ENCODE data around the gene ADGRA1.

ADGRA1 gene

DNA sequence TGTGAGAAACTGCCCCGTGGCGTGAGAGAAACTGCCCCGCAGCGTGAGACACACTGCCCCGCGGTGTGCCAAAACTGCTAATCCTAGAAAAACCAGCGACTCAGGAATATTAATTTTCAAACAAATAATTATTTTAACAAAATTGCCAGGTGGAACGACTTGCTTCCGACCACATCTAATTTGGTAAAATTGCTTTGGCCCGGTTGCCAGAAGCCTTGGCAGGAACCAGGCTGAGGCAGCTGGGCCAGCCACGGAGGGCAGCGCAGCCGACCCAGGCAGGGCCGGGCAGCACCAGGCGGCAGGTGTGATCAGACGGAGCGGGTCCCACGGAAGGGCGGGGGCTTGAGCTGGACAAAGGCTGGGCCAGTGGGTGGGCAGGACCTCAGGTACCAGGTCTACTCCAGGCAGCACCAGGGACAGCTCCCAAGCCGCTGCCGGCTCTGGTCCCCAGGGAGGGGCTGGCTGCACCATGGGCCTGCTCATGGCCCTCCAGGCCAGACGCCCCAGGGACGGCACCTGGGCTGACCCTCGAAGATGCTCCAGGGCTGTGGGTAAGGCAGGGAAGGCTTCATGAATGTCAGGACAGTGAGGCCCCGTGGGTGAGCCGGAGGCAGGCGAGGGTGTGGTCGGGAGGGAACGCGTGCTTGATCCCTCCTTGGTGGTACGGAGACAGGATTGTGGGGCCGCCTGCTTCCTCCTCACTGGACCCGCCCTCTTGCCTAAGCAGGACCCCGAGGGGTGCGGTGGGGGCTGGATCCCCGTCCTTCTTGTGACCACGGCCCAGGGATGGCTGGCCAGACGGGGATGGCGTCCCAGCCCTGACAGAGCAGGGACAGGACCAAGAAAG, 7.7 kb upstream of the ADGRA1 start:
- no peak for DNase-seq

DNA sequence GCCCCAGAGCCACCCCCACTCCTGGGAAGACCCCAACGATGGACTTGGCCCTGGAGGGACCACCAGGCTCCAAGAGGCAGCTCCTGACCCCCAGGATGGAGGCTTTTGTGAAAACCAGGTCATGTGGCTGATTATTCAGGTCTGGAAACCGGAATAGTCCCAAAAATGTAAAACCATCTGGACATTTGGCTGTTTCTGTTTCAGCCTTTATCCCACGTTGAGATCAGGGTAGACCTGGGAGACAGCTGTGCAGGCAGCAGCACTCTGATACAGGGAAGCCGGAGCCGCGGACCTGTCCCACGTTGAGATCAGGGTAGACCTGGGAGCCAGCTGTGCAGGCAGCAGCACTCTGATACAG, 7.1 kb upstream of the ADGRA1 start:
- DNase-seq = no peak

DNA sequence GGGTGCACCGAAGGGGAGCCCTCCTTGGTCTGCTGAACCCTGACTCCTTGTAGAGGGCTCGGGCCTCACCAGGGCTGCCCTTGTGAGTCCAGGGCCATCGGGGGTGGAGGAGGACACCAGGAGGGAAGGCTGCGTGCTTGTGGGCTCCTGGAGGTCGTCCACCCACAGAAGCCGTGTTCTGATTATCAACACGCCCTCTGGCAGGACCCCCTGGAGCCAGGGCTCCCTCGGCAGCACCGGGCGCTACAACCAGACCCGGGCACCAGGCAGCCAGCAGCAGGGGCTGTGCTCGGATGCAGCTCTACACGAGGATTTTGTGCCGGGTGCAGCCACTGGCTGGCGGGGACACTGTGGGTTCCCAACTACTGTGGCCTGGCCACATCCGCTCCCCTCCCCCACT, 6.1 kb upstream of the ADGRA1 start:
- no peak for DNase-seq

DNA sequence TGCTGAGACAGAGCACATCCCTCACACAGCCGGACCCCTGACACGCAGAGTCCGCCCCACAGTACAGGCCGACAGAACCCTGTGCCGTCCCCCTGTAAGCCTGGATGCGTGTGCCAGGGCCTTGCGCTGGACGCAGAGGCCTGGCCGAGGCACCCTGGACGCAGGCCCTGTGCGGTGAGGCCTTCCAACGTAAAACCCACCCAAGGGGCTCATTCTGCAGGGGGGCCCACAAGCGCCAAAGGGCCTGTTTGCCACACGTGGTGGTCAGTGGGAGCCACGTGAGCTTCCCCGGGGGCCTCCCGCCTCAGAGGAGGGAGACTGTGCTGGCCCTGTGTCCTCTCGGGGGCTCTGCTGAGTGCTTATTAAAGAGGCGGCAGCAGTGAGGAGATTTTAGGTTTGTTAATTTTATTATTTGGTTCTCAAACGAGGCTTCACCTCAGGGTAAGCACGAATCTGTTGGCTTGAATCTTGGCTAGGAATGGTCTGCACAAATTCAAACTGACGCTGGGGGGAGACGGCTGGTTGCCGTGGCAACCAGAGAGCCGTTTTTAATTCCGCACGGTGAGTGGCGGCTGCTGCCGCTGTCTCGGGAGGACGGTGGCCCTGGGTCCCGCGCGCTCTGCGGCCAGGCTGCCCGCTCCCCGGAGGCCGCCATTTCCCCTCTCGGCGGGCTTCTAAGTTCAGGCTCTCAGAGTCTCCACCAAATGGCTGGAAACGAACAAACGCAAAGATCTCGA, 4.9 kb upstream of the ADGRA1 start:
- no peak for DNase-seq

DNA sequence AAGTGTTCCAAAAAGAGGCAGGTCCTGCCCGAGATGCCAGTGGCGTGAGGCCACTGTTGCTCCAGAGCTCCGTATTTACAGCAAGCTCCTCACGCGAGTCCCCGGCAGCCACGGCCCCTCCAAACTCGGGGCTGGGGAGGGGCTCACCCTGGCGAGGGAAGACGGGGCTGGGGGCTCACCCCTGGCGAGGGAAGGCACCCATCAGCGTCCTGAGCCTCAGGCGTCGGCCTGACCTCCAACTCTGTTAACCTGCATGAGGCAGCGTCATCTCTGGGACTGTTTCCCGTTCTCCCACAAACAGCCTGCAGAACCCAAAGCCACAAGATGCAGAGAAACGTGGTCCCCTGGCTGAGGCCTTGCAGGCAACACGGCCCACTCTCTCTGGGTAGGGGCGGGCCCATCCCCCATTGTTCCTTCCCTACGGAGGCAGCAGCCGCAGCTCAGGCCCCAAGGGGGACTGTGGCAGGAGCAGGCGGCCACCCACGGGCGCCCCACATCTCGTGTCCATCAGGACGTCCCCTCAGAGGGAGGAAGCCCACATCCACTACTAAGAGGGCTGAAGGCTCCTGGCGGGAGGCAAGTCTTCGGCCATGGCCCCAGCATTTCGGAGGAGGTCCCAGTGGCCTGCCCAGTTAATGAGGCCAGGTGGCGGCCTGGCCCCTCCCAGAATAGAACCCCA, 4.2 kb upstream of the ADGRA1 start:
- DNase-seq = no peak

DNA sequence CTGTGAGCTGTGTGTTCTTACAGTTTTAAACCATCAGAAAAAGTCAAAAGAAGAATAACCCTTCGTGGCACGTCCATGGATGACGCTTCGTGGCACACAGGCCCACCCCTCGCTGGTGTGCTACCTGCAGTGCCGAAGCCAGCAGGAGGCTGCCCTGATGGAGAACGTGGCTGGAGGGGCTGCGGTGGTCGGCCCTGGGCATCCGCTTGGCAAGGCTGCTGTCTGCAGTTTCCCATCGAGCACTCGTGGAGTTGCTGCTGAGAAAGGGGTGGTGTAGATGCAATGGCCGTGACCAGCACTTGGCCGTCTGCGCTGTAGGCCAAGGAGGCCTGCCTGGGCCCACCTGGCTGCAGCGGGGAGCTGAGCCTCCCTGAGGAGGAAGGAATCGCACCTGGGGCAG, 3.2 kb upstream of the ADGRA1 start:
- no peak for DNase-seq

DNA sequence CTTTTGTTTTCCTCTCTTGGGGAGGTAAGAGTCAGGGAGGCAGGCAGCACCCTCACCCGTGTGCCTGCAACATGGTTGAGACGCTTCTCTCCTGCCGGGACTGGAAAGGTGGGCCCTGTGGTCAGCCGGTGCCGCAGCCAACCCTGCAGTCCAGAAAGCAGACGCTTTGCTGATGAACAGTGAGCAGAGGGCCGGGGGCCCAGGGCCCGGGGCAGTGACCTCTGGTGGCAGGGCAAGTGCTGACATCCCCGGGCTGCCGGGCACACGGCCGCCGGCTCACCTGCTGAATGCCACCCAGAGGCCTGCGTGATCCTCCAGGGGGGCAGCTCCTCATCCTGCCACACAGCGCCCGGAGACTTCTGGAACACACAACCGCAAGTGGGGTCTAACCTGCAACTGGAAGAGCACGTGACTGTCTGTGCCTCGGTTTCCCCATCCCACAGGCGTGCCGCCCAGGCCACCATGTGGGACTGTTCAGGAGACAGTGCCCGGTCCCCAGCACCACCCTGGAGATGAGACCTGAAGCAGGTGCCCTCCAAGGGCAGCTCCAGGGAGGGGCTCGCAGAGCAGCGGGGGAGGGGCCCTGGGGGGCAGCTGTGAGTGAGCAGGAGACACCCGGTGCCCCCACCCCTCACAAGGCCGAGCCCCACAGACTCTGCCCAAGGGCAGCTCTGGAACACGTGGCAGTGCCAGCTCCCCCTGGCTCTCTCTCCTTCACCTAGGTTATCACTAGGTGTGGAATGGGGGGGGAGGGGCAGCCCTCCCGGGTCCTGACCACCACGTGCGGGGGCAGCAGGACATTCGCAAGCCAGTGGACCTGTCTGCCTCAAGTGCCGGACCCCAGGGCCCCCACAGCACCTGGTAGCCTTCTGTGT, 2.2 kb upstream of the ADGRA1 start:
- DNase-seq = no peak

DNA sequence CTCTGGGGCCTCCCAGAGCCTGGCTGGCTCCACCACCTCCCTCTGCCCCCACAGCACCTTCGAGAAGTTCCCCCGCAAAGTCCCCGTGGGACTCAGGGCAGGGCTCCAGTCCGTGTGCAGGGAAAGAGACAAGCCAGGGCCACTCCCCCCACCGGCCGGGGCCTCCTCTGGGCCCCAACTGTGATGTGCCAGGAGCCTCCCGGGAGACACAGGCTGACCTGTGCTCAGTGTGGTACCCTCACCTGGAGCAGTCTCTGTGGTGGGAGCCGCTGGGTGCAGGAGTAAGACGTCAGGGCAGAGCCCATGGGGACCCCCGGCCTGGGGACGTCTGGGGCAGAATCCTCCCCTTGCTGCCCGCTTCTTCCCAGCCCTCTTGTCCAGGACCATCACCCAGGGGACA, 1.5 kb upstream of the ADGRA1 start:
- no peak for DNase-seq

DNA sequence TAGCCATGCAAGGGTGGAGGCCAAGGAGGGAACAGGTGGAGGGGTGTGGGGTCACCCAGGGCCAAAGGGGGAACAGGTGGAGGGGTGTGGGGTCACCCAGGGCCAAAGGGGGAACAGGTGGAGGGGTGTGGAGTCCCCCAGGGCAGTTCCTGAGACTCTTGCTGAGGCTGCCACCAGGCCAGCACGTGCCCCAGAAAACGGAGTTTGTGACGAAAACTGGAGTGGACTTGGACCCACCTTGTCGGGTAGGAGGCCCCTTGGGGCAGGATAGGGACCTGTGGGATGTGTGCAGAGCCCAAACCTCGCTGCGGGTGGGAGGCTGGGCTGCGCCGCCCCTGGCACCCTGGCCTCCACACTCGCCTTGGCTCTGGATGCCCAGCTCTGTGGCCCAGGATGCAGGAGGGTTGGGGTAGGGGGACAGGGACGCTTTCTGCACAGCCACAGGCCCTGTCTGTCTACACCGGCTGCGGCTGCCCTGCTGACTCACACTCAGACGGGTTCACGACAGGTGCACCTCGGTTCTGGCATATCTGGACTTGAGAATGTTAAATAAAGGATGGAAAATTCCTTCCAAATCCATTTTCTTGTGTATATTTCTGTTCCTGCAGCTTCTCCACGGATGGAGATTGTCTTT, 562 bp upstream of the ADGRA1 start:
- no peak for DNase-seq

DNA sequence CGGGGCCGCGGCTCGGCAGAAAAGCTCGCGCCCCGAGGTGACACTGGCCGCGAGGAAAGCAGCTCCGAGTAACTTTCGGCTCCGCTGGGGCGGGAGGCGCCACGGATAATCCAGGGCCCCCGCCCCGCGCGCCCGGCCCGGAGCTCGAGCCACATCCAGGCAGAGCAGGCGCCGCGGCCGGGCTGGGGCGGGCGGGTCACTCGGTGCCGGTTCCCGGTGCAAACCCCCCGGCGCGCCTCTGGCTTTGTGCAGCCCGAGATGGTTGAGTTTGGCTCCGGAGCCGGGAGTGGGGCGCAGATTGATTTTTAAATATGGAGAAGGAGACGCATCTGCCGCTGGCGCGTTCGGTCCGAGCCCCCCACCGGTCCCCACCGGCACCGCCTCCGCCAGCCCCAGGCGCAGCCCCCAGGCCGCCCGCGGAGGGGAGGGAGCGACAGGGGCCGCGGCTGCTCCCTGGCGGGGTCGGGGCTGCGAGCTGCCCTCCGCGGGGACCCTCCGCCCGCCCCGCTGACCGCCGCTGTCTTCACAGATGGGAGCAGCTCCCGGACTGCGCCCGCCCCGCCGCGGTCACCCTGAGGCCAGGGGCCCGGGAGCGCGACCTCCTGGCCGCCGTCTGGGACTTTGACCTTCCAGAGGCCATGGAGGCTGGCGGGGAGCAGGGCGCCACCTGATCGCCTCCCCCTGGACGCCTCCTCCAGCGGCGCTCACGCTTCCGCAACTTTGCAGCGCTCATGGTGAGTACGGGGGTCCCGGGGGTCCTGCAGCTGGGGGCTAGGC, 643 bp downstream of the ADGRA1 start:
- no peak for DNase-seq

DNA sequence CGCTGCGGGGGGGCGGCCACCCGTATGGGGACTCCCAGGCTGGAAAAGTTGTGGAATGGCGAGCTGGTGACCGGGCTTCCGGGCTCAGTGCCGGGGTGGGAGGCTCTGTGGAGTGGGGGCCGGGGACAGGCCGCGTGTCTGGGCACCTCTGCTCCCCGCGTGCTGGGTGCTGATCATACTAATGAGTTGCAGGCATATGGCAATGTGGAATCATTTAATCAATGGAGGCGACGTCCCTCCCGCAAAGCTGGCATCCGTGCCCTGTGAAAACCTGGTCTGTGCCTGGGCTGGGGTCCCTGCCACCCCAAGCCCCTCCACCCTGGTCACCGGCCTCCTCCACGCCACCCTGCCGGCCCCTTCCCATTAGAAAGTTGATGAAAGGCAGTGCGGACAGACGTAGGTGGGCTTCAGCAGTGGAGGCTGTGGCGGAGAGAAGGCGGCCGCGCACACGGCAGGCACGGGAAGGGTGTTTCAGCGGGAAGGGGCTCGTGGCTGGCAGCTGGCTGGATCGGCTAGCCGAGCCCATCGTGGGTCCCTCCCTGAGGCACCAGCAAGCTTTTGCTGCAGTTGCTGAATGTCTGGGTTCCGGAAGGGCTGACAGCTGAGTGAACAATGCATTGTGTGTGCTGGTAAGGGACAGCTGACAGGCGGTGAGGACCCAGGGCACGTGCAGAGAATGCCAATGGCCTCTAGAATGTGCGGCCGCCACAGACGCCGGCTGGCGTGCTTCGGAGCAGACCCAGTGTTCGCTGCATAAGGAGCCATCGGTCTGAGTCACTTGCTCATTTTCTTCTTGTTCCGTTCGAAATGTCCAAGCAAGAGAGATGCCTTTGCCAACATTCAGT, 1.5 kb downstream of the ADGRA1 start:
- DNase-seq = no peak

DNA sequence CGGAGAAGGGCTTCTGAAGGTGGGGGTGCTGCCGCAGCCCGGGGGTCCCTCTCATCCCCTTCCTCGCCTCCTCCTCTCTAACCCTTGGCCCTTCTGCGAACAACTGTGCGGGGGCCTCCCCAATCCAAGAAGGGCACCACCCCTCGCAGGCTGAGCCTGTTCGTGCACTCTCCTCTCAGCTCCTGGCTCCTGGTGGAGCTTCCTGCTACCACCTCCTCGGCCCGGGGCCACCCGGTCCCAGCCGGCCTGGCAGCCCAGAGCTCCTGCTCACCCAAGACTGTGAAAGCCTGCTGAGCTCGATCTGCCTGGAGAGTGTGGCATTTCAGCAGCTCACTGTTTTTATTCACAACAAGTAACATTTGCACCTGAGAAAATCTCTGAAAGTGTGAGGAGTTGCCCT, 2.4 kb downstream of the ADGRA1 start:
- DNase-seq = no peak

DNA sequence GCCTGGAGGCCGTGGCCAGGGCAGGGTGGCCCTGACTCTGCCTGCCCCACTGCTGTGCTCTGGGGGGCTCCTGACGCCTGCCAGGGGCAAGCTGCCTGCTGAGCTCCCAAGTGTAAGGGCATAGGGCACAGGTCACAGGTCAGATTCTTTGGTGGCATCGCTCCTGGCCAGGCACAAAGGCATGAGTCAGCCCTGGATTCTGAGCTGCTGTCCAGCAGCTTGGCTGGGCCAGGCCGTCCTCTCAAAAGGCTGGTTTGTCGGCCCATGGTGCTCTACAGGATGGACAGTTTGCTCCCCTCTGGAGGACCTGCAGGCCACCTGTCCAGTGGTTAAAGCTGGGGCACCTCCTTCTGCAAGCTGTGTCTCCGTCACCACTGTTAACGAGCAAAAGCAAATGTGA, 2.9 kb downstream of the ADGRA1 start:
- no peak for DNase-seq

DNA sequence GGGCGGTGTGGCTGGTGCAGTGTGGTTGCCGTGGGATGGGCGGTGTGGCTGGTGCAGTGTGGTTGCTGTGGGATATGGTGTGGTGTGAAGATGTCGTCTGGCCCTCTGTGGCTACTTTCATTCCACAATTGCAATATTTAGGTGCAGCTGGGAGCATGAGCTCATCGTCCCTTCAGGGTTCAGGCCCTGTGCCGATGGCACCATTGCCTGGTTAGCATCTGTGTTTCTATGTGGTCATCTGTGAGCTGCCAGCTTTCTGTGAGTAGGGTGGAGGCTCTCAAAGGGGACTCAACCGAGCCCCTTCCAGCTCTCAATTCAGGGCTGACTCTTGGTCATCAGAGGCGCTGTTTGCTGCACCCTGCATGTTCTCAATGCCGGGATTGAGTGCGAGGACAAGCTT, 3.6 kb downstream of the ADGRA1 start:
- DNase-seq = no peak

DNA sequence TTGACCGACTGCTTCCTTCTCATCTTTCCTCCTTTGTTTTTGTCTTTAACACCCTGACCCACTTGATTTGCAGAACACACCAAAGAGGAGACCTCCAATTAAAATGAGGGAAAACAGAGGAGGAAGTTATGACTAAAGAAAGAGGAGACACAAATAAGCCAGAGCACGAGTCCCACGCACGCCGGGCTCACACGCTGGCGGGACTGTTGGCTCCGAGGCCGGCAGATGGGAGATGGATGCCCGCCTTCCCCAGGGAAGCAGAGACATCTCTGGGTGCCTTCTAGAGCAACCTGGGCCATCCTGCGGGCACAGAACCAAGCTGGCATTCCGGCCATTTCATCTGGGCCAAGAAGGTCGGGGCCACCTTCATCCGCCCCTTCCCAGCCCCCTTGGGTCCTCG, 5.6 kb downstream of the ADGRA1 start:
- DNase-seq = no peak

DNA sequence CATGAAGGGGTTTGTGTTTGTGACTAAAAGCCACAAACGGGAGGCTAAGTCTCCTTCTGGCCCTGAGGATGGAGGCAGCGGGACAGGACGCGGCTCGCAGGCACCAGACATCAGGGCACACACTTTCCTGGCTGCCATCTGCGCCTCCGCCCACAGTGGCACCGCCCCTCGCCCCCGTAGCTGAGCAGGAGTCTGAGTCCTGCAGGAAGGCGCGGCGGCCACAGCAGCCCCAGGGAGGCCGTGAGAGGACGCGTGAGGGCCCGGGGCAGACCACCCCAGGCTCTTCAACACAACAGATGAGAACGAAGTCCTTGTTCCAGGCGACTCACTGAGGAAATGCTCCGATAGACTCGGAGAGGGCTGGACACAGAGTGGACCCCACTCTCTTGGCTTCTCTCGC, 6.6 kb downstream of the ADGRA1 start:
- DNase-seq = no peak

DNA sequence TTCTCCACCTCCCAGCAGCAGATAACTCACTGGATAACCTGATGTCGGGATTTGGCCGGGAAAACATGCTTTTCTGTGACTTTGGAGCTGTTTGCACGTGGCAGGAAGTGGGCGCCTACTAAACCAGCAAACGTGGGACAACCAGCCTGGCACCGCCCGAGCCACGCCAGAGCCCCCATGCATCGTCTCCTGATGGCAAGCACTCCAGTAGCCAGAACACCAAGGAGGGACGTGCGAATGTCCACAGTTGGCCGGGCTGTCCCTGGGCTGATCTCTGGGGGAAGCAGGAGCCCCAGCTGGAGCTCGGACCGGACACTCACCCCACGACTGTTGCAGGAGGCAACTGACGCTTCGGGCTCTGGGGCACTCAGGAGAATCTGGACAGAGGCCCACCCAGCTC, 7.1 kb downstream of the ADGRA1 start:
- no peak for DNase-seq

DNA sequence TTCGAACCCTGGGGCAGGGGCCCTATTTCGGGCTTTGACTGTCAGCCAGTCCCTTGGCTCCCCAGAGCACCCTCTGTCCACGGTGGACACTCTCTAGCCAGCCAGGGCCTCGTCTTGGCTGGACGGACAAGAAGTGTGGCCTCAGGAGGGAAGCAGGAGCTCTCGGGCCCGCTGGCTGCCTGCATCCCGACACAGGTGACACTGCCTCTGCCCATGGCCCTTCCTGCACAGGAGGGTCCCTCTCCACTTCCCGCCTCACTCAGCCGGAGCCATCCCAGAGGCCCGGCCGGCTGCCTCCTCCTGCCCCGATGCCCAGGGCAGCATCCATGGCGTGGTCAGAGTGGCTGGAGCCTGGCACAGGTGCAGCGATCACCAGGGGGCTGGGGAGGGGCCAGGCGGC, 7.9 kb downstream of the ADGRA1 start:
- no peak for DNase-seq

DNA sequence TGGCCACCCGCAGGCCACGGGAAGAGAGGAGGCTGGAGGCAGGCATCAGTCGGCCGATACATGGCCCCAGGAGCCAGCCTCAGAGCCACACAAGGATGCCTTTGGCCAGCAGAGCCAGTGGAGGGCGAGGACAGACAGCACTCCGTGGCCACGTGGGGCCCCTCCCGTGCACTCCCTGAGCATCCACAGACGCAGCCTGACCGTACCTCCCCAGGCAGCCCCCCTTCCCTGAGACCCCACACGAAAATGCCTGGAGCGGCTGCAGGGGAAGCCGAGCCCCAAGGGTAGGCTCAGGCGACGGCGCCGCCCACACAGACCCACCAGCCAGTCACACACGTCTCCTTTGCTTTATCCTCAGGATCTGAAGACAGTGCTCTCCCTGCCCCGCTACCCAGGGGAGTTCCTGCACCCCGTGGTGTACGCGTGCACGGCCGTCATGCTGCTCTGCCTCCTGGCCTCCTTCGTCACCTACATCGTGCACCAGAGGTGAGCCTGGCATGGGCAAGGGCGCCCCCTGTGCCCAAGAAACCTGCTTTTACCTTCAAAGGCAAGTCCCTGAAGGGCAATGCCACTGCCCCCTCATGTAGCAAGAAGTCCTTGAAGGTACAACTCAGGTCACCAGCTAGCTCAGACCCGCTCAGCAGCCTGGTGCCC, 9.0 kb downstream of the ADGRA1 start:
- peak; percentile 33 for DNase-seq

DNA sequence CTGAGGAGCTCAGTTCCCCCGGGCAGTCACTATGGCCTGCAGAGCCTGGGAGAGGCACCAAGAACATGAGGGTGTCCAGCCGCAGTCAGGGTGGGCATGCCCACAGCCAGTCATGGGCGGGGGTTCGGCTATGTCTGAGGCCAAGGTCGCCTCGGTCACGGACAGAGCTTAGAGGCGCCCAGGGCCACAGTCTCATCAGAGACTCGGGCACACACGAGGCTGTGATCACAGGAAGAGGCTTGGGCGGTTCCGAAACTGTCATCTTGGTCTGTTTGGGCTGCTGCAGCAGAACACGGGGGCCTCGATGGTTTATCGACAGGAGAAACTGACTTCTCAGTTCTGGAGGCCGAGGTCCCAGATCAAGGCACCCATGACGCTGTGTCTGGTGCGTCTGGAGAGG, 9.7 kb downstream of the ADGRA1 start:
- no peak for DNase-seq

All from stimulated activated CD8-positive, alpha-beta memory T cell treated with anti-CD3 and anti-CD28 coated beads, Interleukin-4, amount 100 ng/mL, for 48 hours (primary cell).